SHP77 (cell line): ENCODE measurements around the gene FAM168A.
A peak's percentile ranks its signal among the peaks of the same experiment; 100 is the strongest.
"Not testable (repeated sequence)": the region's sequence is repeated elsewhere in the genome, so short reads cannot be mapped to it uniquely, and the experiment has no call there.

ENCODE experiments used
- DNase-seq, 2 experiments: peaks; one replicate each; lab custom pipeline; 2025; lab: John Stamatoyannopoulos, UW

Gene FAM168A

DNA sequence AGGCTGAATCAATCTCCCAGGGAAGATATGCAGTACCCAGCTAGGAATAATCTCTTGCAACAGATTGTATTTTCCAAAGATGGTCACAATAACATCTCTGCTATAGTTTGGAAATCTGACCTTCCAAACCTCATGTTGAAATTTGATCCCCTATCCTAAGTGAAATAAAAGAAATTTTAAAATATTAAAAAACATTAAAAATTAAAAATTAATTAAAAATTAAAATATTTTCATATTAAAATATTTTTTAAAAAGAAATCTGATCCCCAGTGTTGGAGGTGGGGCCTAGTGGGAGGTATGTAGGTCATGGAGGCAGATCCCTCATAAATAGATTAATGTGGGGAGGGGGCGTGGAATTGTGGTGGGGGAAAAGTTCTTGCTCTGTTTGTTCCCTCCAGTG, 79.7 kb downstream of the FAM168A start:
- DNase-seq, result no peak

DNA sequence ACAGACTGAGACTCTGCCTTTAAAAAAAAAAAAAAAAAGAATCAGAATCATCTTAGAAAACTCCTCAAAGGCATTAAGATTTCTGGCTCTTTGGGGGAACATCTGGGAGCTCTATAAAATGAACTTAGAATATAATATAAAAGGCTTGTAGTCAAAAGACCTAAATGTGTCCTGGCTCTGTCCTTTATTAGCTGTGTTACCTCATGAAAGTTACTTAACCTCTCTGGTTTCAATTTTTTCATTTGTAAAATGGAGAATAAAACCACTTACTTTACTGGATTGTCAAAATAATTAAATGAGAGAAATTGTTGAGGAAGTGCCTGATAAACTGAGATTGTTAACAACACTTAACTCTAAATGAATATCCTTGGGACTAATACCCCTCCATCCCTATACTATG, 81.8 kb downstream of the FAM168A start:
- DNase-seq, result no peak

DNA sequence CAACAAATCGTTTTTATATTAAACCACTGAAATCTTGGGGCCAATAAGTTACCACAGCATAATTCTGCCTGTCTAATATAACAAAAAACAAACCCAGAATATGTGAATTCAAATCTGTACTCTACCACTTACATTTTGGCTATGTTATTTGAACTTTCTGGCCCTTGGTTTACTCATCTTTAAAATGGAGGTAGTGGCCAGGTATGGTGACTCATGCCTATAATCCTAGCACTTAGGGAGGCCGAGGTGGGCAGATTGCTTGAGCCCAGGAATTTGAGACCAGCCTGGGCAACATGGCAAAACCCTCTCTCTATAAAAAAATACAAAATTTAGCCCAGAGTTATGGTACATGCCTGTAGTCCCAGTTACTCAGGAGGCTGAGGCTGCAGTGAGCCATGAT, 84.2 kb downstream of the FAM168A start:
- no peak for DNase-seq

DNA sequence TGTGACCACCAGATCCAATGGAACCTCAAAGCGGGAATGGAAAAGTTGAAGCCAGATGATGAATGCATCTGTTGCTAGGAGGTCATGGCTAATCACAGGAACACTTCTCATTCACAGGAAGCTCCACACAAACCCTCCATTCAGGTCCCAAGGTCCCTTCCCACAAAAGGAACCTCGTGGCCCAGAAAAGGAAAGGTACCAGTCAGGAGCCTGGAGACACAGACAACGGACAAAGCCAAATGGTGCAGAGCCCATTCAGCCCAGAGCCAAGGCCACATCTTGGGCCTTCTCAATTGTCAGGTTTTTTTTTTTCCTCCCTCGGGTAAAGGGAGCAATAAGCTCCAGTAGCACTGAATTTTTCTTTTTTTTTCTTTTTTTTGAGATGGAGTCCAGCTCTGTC, 87.0 kb downstream of the FAM168A start:
- DNase-seq, result no peak

DNA sequence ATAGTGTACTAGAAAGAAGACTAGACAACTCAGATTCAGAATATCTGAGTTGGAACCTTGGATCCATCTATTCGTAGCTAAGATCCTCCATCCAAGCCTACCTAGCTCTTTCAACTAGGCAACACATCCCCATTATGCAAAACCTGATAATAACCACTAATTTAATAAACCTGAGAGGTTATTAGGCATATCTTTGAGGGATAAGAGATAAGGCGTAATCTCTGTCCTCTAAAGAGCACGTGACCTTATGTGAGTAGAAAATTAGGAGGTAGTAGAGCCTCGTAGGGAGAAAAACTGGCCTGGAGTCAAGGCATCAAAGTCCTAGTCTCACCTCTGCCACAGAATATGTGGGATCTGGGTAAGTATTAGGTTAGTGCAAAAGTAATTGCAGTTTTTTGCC, 87.8 kb downstream of the FAM168A start:
- no peak for DNase-seq

DNA sequence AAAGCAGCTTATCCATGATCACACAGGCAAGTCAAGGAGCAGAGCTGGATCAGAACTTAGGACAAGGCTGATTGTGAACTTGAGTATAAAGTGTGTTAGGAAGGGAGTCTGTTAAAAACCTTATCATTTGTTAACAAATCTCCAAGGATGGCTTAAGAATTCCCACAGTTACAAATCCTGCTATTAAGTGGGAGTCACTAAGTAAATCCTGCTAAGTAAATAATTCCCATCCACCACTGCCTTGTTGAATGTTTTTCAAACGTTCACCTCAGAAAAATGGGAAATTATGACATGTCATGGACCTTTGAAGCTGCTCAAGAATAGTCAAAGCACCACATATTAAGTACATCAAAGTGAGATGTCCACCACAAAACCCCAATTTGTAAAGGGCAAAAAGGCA, 88.7 kb downstream of the FAM168A start:
- no peak for DNase-seq

DNA sequence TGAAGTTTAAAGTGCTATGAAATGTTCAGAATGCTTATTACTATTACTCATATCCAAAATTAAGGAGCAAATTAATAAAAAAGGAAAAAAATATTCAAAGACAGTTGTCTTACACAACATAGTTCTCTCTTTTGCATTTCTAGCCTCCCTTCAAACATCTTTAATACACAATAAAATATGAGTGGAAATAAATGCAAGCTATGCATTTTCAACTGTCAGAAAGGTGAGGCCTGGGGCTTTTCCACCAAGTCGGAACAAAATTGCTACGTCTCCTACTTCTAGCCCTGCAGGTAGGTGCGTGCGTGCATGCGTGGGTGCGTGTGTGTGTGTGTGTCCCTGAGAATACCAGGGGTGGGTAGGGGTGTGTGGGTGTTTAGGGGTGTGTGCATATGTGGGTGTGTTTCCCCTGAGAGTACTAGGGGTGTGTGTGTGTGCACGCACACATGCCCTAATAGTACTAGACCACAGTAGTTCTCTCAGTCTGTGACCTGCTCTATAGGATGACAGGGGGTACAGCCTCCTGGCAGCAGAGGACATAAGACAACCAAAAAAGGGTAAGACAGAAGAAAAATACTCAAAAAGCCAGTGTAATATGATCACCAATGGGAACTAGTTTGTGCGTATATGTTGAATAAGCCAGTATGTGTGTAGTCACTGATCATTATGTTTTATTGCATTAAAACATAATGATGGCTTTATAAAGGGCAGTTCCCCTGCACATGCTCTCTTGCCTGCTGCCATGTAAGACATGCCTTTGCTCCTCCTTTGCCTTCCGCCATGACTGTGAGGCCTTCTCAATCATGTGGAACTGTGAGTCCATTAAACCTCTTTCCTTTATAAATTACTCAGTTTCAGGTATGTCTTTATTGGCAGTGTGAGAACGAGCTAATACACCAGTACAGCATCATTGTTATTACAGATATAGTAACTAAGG, 89.4 kb downstream of the FAM168A start:
- no peak for DNase-seq

DNA sequence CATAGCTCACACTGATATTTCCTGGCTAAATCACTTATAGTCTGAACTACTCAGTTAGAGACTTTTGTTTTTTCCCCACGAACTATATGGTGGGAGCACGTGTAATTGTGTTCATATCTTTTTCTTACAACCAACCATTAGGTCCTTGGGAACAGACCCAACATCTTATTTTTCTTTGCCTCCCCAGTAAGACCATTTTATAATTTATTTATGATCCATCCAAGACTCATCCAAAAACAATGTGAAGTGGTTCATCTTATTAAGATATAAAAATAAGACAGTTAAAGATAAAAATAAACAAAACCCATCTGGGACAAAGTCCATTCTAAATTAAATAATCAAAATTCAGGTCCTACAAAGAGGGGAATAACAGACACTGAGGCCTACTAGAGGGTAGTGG, 90.8 kb downstream of the FAM168A start:
- DNase-seq, result no peak

DNA sequence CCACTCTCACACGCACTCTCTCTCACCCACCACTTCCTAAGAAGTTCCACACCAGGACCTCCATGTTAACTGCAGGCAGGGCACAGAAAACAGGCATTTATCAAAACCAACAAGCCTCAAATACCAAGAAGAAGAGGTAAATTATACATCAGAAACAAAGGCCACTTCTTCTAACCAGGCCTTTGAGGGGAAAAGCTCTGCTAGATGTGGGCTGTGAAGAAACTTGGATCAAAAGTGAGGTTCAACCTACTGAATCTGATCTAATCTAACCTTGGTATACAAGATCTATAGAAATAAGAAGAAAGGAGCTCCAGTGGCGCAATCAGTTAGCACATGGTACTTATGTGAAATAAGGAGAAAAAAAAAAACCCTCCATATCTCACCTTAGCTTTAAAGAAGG, 91.9 kb downstream of the FAM168A start:
- no peak for DNase-seq

DNA sequence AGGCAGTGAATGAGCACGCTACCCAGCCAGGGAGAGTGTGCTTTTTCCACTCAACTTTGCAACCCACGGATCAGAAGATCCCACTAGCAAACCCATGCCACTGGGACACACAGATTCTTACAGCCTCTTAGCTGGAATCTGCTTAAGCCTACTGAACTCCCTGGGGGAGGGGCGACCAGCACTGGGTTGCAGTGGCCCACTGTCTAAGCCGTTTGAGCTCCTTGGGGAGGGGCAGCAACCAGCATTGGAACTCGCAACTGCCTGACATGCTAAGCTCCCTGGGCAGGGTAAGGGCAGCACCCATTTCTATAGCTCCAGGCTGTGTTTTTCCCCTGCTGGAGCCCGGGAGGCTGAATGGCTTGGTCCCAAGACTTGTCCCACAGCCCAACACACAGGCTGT, 99.6 kb downstream of the FAM168A start:
- no peak for DNase-seq

DNA sequence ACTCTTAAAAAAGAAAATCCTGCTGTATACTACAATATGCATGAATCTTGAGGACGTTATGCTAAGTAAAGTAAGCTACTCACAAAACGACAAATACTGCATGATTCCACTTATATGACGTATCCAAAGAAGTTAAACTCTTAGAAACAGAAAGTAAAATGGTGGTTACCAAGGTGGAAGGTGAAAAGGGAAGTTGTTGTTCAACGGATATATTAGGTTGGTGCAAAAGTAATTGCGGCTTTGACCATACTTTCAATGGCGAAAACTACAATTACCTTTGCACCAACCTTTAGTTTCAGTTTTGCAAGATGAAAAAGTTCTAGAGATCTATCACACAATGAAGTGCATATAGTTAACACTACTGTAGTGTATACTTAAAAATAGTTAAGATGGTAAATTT, 101.8 kb downstream of the FAM168A start:
- no peak for DNase-seq

DNA sequence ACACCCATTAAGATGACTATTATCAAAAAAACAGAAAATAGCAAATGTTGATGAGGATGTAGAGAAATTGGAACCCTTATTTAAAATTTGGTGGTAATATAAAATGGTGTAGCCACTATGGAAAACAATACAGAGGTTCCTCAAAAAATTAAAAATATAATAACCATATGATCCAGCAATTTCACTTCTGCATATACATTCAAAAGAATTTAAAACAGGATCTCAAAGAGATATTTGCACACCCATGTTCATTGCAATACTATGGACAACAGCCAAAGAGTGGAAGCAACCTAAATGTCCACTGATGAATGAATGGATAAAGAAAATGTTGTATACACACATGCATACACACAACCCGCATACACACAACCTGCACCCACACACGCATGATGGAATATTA, 102.2 kb downstream of the FAM168A start:
- no peak for DNase-seq

DNA sequence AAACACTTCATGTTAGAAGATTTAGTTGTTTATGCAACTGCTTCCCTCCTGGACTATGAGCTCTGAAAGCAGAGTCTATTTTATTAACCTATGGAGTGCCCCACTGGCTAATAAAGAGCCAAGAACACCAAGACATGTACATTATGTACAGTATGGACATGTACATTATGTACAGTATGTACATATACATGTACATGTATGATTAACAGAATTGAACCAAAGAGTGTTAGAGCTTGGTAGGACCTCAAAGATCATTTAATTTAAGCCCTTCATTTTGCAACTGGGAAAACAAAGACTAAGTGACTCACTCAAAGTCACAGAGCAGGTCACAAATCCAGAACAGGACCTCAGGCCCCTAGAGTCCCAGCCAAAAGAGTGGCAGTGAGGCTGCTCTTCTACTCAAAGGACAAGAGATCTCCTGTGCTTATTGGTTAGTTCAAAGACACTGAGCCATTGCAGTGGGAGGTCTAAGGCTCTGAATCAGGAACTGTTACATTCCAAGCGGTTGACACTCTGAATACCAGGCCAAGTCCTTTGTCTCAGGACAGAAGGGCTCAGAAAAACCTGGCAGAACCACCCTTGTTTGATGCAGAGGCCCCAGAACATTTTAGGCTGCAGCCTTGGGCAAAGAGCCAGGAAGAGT, 103.8 kb downstream of the FAM168A start:
- DNase-seq, result no peak

DNA sequence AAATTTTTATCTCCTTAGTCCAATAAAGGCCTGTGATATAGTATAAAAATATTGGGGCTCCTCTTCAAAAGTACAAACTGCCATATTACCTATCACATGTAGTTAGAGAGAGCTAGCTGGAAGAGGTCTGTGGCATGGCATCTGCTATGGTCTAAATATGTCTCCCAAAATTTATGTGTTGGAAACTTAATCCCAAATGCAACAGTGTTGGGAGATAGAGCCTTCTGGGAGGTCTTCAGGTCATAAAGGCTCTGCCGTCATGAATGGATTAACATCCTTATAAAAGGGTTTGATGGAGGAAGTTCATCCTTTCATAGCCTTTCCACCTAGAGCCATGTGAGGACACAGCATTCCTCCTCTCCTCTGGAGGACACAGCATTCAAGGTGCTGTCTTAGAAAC, 116.3 kb downstream of the FAM168A start:
- DNase-seq, result no peak

DNA sequence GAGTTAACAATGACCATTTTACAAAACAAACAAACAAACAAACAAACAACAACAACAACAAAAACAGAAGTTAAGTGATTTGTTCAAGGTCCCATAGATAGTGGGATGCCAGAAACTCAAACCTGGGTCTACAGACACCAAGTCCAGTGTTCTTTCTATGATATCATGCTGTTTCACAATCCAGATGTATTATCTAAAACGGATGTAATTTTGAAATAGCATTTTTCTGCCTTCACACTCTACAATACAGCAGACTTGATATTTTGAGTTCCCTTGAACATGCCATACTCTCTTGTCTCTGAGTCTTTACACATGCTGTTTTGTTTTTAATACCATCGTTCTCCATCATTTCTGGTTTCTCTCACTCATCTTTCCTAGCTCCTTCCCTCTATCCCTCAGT, 117.2 kb downstream of the FAM168A start:
- no peak for DNase-seq

DNA sequence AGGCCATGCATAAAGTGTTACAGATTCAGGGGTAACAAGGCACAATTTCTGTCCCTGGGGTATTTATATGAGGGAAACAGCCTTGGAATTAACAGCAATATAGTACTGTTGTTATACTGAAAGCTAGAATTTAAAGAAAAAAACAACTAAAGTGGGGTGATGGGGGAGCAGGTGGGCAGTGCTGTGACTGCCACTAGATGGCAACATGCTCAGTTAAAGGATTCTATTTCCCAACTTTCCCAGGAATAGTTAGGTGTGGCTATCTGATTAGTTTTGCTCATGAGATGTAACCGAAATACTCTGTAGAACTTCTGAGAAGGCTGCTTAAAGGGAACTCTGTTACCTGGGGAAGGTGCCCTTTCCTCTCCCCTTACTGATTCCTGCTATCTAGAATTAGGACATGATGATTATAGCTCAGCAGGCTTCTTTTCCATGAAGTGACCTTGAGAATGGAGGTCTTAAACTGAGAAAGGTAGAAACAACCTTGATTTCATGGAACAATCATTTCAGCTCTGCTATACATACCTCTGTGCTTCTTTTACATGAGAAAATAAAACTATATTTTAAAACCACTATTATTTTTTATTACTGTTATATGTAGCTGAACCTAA, 119.1 kb downstream of the FAM168A start:
- peak; percentile 20 to 39 for DNase-seq

DNA sequence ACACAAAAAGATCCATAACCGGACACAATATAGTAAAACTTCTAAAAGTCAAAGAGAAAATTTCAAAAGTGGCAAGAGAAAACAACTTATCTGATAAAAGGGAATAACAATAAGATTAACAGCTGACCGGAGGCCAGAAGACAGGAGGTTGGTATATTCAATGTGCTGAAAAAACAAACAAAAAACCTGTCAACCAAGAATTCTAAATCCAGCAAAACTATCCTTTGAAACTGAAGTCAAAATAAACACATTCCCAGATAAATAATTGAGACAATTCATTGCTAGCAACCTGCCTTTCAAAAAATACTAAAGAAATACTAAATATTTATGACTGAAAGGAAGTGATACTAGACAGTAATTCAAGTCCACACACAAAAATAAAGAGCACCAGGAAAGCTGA, 120.4 kb downstream of the FAM168A start:
- no peak for DNase-seq

DNA sequence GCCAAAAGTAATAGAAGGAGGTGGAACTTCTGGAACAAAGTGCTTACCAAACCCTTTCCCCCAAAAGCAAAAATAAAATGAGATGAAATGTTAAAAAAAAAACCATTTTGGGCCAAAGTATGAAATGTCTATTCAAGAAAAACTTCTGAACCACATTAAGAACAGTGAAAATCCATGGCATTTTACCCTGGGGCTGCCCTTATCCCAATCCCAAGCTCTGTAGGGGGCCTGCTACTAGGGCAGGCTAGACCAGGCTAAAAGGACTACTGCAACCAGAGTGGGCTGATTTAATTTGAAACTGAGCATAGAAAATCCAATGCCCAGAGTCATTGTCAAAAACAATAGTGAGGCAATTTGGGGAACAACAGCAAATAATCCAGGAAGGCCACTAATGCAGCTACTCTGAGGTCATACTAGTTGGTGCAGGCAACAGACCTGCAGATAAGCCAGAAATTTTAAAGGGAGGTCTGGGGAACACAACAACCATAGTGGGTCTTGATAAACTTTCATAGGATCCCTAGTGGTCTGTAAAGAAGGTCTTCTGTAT, 122.3 kb downstream of the FAM168A start:
- no peak for DNase-seq

DNA sequence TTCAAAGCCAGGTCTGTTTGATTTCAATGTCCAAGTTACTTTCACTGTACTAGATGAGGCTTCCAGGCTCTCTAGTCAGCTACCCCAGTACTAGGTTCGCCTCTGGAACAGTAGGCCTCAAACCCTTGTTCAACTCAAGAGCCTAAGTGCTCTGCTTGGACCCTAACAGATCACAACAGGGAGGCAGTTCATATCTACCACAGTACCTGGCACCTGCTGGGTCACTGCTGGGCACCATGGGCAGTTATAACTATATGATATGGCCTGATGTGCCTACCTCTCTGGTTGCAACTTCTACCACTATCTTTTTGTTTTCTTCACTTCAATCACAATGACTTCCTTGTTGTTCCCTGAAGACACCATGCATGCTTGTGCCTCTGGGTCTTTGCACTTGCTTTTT, 124.7 kb downstream of the FAM168A start:
- no peak for DNase-seq

DNA sequence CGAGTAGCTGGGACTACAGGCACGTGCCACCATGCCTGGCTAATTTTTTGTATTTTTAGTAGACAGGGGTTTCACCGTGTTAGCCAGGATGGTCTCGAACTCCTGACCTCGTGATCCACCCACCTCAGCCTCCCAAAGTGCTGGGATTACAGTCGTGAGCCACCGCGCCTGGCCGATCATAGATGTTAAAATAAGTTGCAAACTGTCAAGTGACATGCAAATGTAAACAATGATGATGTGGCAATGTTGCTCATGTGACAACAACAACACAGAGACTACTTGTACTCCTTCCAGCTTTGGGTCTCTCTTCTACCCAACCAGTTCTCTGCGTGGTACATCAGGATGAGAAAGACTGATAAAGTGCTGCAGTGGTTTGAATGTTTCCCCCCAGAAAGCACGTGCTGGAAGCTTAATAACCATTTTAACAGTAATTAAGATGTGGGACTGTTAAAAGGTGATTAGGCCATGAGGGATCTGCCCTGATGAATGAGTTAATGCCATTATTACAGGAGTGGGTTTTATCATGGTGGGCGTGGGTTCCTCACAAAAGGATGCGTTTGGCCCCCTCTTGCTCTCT, 127.8 kb downstream of the FAM168A start:
- DNase-seq, result not testable (repeated sequence)

DNA sequence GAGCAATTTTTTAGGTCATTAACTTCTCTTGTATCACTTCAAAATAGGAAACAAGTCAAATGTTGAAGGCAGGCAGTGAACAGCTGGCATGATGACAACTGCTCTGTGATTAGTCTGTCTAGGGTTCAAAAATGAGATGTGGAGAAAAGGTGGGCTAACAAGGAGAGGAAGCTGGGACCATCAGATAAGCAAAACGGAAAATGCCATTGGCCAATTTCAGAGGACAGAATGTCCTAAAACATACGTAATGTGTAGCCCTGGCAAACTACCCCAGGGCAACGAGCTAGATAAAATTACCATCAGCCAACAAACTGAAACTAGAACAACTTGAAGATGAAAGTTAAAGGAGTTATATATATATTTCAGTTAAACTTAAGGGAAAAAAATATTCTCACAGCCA, 128.5 kb downstream of the FAM168A start:
- no peak for DNase-seq

DNA sequence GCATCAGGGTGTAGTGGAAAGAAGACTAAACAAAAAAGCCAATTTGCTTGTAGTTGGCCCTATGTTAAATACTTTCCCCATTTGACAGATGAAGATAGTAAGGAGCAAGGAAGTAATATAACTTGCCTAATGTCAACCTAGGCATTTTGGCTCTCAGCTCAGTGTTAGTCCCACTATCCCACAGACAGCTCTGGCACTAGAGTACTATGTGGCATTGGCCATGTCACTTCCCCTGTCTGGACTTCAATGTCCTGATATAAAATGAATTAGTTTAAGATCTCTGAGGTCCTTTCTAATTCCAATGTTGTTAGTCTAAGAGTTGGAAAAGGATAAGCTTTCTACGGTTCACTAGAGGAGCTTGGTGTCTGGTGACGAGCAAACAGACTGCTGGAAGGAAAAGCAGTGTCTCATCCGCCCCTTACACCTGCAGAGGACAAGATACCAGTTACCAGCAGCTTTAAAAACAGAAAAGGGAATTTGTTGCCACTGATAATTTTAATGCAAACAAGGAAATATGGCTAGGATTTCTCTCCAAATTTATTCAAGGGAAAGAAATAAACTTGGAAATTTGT, 129.2 kb downstream of the FAM168A start:
- no peak for DNase-seq
